Measurements from ENCODE around the gene NR3C2.

The NR3C2 gene

GRCh38 chr4:148054275-148054674 is 387.9 kb downstream of the NR3C2 start:
- no peak overlapping the region for H3K4me2 ChIP-seq (ENCODE audit: low read length)
- H3K27me3 ChIP-seq (ENCODE audit: control insufficient read depth, insufficient read depth, low read length), result no peaks in the 10 kb centered on the region
- no peak overlapping the region for H3K9ac ChIP-seq (ENCODE audit: low read depth, low read length)
- H3K9me3 ChIP-seq (replicated peaks; ENCODE audit: low read length), result no peaks in the 10 kb centered on the region
- H3K4me1 ChIP-seq (ENCODE audit: control insufficient read depth, insufficient read depth, low read length), result peaks cover 21% of the 10 kb centered on the region
- peaks cover 2% of the 10 kb centered on the region for H3K36me3 ChIP-seq (ENCODE audit: insufficient read depth, low read length)
- H3K4me3 ChIP-seq (ENCODE audit: low read length), result no peak overlapping the region

- peaks cover 12% of the 10 kb centered on the region for H3K4me1 ChIP-seq (ENCODE audit: control insufficient read depth, insufficient read depth, low read length)
- H3K4me2 ChIP-seq (ENCODE audit: low read length), result no peak overlapping the region
- H3K9me3 ChIP-seq (replicated peaks; ENCODE audit: low read length), result no peaks in the 10 kb centered on the region
- H3K27me3 ChIP-seq (ENCODE audit: control insufficient read depth, insufficient read depth, low read length), result no peaks in the 10 kb centered on the region
- H3K9ac ChIP-seq (ENCODE audit: low read depth, low read length), result no peak overlapping the region
- peaks cover 3% of the 10 kb centered on the region for H3K36me3 ChIP-seq (ENCODE audit: insufficient read depth, low read length)
- H3K4me3 ChIP-seq (ENCODE audit: low read length), result no peak overlapping the region
Observed at GRCh38 chr4:148053298-148054003, 388.8 kb downstream of the NR3C2 start.

- Histone ChIP-seq H3K4me2 (ENCODE audit: low read length) (no peak overlapping the region), H3K9ac (ENCODE audit: low read depth, low read length) (no peak overlapping the region), H3K36me3 (ENCODE audit: insufficient read depth, low read length) (peaks cover 4% of the 10 kb centered on the region), H3K9me3 (replicated peaks; ENCODE audit: low read length) (no peaks in the 10 kb centered on the region), H3K4me3 (ENCODE audit: low read length) (no peak overlapping the region), H3K4me1 (ENCODE audit: control insufficient read depth, insufficient read depth, low read length) (peaks cover 11% of the 10 kb centered on the region), H3K27me3 (ENCODE audit: control insufficient read depth, insufficient read depth, low read length) (no peaks in the 10 kb centered on the region)
Observed at GRCh38 chr4:148052448-148052847, 389.8 kb downstream of the NR3C2 start.

DNA sequence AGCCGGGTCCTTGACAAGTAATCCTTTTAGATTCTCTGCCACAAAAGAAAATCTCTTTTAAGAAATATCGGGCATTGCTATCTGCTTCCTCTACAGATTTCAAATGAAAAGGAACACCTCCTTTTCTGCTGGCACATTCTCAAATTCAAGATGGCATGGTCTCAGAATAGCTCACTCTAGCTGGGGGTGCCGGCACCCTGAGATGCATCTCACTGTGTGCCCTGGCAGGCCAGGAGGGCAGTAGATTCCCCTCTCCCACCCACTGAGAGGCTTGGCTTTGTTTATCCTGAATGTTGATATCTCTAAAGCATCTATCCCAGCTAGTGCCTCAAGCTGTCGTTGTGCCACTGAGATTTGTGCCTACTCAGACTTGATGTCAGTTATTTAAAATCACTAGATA is 390.8 kb downstream of the NR3C2 start:
- Histone ChIP-seq H3K27me3 (ENCODE audit: control insufficient read depth, insufficient read depth, low read length) (no peaks in the 10 kb centered on the region), H3K9me3 (replicated peaks; ENCODE audit: low read length) (no peaks in the 10 kb centered on the region), H3K4me2 (ENCODE audit: low read length) (no peak overlapping the region), H3K4me3 (ENCODE audit: low read length) (no peak overlapping the region), H3K9ac (ENCODE audit: low read depth, low read length) (no peak overlapping the region), H3K4me1 (ENCODE audit: control insufficient read depth, insufficient read depth, low read length) (peaks cover 4% of the 10 kb centered on the region), H3K36me3 (ENCODE audit: insufficient read depth, low read length) (peaks cover 10% of the 10 kb centered on the region)

DNA sequence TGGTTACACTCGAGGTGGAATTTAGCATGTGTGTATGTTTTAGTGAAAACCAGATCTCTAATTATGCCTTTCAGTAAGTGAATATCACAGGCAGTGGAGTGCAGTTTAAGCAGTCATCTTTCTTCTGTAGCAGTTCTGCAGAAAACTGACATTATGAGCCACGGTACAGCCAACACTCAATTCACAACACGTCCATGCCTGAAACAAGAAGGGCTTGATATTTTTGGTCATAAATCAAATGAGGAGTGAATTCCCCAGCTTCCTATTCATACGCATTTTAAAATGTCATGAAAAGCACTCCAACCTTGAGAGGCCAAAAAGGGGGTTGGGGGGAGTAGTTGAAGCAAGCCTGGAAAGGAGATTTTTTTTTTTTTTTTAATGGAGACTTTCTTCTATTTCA is 393.6 kb downstream of the NR3C2 start:
- Histone ChIP-seq H3K9ac (ENCODE audit: low read depth, low read length) (no peak overlapping the region), H3K36me3 (ENCODE audit: insufficient read depth, low read length) (peaks cover 10% of the 10 kb centered on the region), H3K9me3 (replicated peaks; ENCODE audit: low read length) (no peaks in the 10 kb centered on the region), H3K4me3 (ENCODE audit: low read length) (no peak overlapping the region), H3K4me2 (ENCODE audit: low read length) (no peak overlapping the region), H3K27me3 (ENCODE audit: control insufficient read depth, insufficient read depth, low read length) (no peaks in the 10 kb centered on the region), H3K4me1 (ENCODE audit: control insufficient read depth, insufficient read depth, low read length) (no peaks in the 10 kb centered on the region)

GRCh38 chr4:148044912-148045352 is 397.3 kb downstream of the NR3C2 start:
- no peak overlapping the region for H3K4me3 ChIP-seq (ENCODE audit: low read length)
- no peaks in the 10 kb centered on the region for H3K27me3 ChIP-seq (ENCODE audit: control insufficient read depth, insufficient read depth, low read length)
- H3K4me1 ChIP-seq (ENCODE audit: control insufficient read depth, insufficient read depth, low read length), result no peaks in the 10 kb centered on the region
- peaks cover 10% of the 10 kb centered on the region for H3K36me3 ChIP-seq (ENCODE audit: insufficient read depth, low read length)
- H3K4me2 ChIP-seq (ENCODE audit: low read length), result no peak overlapping the region
- H3K9me3 ChIP-seq (replicated peaks; ENCODE audit: low read length), result no peaks in the 10 kb centered on the region
- H3K9ac ChIP-seq (ENCODE audit: low read depth, low read length), result no peak overlapping the region

DNA sequence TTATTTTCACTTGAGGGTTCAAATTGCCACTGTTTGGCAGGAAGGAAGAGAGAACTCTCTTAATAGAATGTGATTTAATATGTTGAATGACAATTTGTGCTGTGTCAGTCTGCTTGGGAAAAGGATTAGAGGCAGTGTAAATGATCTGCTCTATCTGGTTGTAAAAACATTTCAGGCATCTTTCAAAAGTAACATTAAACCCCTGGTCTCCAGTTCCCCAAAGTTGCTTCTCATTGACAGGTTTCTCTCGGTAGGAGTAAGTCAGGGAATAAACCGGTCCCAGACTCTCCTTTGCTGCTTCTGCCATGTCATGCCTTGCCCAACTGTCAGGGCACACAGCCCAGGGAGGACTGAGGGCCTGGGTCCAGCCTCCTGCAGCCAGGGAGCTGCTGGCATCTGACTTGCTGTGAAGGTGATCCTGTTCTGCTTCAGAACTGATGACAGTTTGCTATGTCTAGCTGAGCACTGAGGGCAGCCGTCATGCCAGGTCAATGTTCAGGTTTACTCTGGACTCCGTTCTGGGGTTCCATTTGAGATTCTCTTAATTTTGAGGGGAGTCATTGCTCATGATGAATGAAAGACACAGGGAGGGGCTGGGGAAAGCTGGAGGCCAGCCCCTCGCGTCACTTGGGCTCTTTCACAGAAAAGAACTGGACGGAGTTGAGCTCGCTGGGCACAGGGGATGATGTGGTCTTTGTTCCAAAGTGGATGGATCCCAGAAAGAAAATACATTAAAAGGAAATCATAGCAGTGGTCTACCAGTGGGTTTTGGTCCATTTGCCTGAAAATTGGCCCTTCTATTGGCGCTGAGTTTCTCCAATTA is 397.9 kb downstream of the NR3C2 start:
- H3K4me3 ChIP-seq (ENCODE audit: low read length), result no peak overlapping the region
- peaks cover 8% of the 10 kb centered on the region for H3K36me3 ChIP-seq (ENCODE audit: insufficient read depth, low read length)
- no peaks in the 10 kb centered on the region for H3K9me3 ChIP-seq (replicated peaks; ENCODE audit: low read length)
- no peak overlapping the region for H3K4me2 ChIP-seq (ENCODE audit: low read length)
- no peak overlapping the region for H3K9ac ChIP-seq (ENCODE audit: low read depth, low read length)
- H3K4me1 ChIP-seq (ENCODE audit: control insufficient read depth, insufficient read depth, low read length), result no peaks in the 10 kb centered on the region
- no peaks in the 10 kb centered on the region for H3K27me3 ChIP-seq (ENCODE audit: control insufficient read depth, insufficient read depth, low read length)

GRCh38 chr4:148041606-148042329 is 400.4 kb downstream of the NR3C2 start:
- H3K4me2 ChIP-seq (ENCODE audit: low read length), result no peak overlapping the region
- no peaks in the 10 kb centered on the region for H3K27me3 ChIP-seq (ENCODE audit: control insufficient read depth, insufficient read depth, low read length)

GRCh38 chr4:148034813-148035212 is 407.4 kb downstream of the NR3C2 start:
- no peaks in the 10 kb centered on the region for H3K9me3 ChIP-seq (replicated peaks; ENCODE audit: low read length)
- no peak overlapping the region for H3K9ac ChIP-seq (ENCODE audit: low read depth, low read length)
- peaks cover 2% of the 10 kb centered on the region for H3K4me1 ChIP-seq (ENCODE audit: control insufficient read depth, insufficient read depth, low read length)
- H3K4me3 ChIP-seq (ENCODE audit: low read length), result no peak overlapping the region
- no peaks in the 10 kb centered on the region for H3K27me3 ChIP-seq (ENCODE audit: control insufficient read depth, insufficient read depth, low read length)
- no peaks in the 10 kb centered on the region for H3K36me3 ChIP-seq (ENCODE audit: insufficient read depth, low read length)
- no peak overlapping the region for H3K4me2 ChIP-seq (ENCODE audit: low read length)

More at GRCh38 chr4:148041606-148042329, 400.4 kb downstream of the NR3C2 start:
- Histone ChIP-seq H3K9me3 (replicated peaks; ENCODE audit: low read length) (no peaks in the 10 kb centered on the region), H3K4me1 (ENCODE audit: control insufficient read depth, insufficient read depth, low read length) (no peaks in the 10 kb centered on the region), H3K36me3 (ENCODE audit: insufficient read depth, low read length) (peaks cover under 1% of the 10 kb centered on the region), H3K4me3 (ENCODE audit: low read length) (no peak overlapping the region), H3K9ac (ENCODE audit: low read depth, low read length) (no peak overlapping the region)

DNA sequence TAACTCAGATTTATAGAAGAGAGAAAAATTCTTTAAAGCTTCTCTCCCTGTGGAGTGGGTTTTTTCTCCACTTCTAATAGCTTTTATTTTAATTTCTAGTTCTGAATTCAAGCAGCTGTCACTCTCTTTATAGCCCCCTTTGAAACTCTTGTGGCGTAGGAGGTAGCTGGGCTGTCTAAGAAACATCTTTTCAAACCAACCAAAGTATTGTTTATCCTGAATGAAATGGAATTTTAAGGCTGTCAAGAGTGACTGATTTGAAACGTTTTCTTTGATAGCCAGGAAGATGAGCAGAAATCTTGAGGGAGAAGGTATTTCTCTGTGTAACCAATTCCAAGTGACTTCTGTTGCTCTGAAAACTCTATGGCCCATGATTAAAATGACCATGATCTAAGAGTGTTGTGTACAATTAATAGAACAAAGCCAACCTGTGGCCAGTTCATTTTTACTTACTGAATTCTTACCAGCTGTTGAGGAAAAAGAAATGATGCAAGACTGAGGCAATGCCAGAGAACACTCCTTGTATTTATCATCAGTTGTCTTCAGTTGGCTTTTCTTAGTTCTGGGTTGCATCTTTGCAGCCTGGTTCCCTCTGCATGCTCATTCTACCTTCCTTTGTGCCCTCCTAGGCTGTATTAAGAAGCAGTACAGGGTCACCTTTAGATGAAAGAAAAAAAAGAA is 411.9 kb downstream of the NR3C2 start:
- Histone ChIP-seq H3K4me1 (ENCODE audit: control insufficient read depth, insufficient read depth, low read length) (peaks cover 18% of the 10 kb centered on the region), H3K9me3 (replicated peaks; ENCODE audit: low read length) (no peaks in the 10 kb centered on the region)

GRCh38 chr4:148029781-148030180 is 412.4 kb downstream of the NR3C2 start:
- Histone ChIP-seq H3K4me3 (ENCODE audit: low read length) (no peak overlapping the region), H3K4me1 (ENCODE audit: control insufficient read depth, insufficient read depth, low read length) (peaks cover 18% of the 10 kb centered on the region), H3K4me2 (ENCODE audit: low read length) (no peak overlapping the region), H3K27me3 (ENCODE audit: control insufficient read depth, insufficient read depth, low read length) (no peaks in the 10 kb centered on the region), H3K9me3 (replicated peaks; ENCODE audit: low read length) (no peaks in the 10 kb centered on the region), H3K9ac (ENCODE audit: low read depth, low read length) (no peak overlapping the region), H3K36me3 (ENCODE audit: insufficient read depth, low read length) (no peaks in the 10 kb centered on the region)

More for the DNA sequence above, 411.9 kb downstream of the NR3C2 start:
- Histone ChIP-seq H3K36me3 (ENCODE audit: insufficient read depth, low read length) (no peaks in the 10 kb centered on the region), H3K9ac (ENCODE audit: low read depth, low read length) (no peak overlapping the region), H3K4me2 (ENCODE audit: low read length) (no peak overlapping the region), H3K4me3 (ENCODE audit: low read length) (no peak overlapping the region), H3K27me3 (ENCODE audit: control insufficient read depth, insufficient read depth, low read length) (no peaks in the 10 kb centered on the region)

All from skeletal muscle satellite cell (primary cell).